T-helper 1 cell (primary cell): Measurements from ENCODE around the gene NR2E3.

Experiments used
- DNase-seq, 5 donors: peaks; one replicate each; pipeline ENCODE4 v3.0.0-alpha.2; 2012 to 2020

NR2E3 gene

DNA sequence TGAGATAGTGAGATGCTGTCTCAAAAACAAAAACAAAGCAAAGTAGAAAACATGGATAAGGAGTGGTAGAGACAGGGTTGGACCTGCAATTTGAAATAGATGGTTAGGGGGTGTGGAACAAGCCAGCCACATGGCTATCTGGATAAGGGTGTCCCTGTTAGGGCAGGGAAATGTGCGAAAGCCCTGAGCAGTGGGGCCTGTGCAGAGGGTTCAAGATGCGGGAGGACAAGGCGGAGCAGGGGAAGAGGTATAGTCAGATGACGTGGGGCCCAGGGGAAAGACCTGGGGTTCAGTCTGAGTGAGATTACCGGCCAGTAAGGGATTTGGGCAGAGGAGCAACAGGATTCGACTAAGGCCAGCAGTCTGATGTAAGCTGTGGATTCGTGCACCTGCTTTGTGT is 18.4 kb upstream of the NR2E3 start:
- DNase-seq = no peak

DNA sequence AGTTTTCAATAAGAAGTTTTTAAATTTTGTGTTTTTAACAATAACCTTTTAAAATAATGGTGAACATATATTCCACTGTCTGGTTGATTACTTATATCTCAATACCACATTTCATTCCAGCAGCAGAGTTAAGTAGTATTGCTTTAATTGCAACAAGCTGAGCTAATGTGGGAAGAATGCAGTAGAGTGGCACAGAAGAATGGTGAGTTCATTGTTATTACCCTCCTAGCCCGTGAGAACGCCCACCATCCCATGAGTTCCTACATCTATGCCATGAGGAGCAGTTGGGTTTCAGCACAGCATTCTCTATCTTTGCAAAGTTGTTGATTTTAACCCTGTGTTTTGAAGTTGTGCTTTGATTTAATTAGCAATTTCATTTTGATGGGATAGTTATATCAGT is 17.8 kb upstream of the NR2E3 start:
- no peak for DNase-seq

DNA sequence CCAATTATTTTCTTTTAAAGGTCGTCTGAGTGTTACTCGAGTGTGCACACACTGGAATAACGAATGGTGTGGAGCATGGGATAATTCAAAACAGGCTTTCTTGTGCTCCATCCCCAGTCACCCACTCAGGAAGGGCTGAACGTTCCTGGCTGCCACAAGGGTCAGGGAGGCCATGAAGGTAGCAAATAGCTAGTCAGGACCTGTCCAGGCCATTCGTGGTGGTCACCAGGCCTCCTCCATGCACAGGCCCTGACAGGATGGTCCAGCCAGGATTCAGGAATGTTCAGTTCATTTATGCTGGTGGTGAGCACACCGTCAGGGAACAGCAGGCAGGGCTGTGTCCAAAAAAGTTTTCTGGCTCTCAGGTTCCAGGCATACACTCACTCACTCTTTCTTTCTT is 11.7 kb upstream of the NR2E3 start:
- DNase-seq = no peak

DNA sequence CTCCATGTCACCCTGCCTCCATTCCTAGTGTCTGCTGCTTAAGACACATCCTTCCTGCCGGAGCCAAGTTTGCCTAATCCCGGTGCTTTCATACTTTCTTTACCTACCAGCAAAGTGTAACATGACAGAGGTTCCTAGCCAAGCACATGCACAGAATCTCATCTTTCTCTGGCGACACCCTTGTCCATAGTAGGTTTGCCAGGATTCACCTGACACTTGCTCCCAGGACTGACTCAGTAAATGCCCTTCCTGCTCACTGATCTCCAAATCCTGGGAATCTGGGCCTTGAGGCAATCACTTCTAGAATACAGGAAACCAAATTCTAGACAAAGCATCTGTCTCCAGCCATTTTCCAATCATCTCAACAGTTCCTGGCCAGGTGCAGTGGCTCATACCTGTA is 10.2 kb upstream of the NR2E3 start:
- DNase-seq = no peak

DNA sequence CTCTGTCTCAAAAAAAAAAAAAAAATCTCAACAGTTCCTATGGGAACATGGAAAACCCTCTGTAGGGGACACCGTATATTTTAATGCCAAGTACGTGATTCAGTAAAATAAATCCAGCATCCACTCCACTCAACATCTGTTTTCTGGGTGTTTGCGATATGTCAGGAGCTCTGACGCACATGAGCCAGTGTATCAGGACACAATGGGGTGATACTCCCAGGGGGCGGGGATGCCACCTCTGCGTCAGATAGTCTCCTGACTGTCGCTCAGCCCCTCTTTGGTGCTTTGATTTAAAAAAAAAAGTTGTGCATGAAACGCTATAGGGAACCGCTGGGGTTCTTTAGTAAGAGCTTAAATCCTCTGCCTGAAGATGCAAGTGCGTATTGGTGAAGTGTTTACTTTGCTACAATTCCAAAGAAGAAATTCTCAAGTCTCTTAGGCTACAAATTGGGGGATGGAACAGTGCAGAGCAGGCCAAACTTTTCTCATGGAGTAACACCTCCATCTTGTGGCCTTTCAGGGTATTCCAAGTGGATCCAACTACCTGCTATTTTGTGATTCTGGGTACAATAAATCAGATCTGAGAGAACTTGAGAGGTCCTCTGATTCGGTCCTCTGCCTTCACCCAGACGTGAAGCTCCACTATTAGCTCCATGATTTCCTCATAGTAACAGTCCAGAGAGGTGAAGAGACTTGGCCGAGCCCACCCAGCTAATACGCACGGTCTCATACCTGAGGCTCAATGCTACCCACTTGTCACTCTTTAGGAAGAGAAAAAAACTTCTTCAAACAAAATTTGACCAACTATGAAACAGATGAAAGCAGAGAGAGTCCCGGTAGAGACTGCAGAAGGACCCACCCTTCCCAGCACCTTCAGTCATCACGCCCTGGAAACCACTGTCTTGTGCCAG is 9.3 kb upstream of the NR2E3 start:
- DNase-seq = peak in 1 of 5 donors; percentile 16

DNA sequence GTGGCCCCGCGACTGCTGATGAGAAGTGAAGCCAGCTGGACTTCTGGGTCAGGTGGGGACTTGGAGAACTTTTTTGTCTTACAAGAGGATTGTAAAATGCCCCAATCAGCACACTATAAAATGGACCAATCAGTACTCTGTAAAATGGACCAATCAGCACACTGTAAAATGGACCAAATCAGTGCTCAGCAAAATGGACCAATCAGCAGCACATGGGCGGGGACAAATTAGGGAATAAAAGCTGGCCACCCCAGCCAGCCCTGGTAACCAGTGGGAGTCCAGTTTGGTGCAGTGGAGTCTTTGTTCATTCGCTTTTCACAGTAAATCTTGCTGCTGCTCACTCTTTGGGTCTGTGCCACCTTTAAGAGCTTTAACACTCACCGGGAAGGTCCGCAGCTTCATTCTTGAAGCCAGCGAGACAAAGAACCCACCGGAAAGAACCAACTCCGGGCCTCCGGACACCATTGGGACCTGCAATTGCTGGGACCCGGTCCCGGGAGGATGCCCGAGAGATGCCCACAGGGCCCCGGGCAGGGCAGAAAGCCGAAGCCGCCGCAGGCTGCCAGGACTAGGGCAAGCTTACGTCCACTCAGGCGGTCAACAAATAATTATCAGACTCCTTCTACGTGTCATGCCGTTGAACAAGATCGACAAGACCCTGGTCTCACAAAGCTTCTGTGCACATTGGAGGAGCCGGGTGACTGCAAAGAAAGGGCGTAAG is 8.3 kb upstream of the NR2E3 start:
- DNase-seq = no peak

DNA sequence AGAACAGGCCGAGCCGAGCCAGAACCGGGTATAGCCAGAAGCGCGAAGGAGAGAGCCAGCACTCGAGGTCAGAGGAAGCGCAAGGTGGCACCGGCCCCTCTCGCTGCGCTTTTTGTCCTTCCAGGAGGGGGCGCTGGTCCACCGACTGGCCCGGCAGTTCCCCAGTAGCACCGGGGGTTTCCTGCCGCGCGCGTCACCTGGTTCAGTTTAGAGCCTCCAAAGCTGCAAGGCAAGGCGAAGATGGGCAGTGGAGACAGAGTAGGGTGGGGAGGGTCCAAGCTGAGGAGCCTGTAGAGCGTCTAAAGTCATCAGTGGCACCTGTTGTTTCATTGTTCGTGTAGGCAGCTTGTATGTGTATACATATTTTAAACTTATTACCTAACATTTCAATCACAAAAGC is 7.6 kb upstream of the NR2E3 start:
- DNase-seq = peak in 1 of 5 donors; percentile 18

DNA sequence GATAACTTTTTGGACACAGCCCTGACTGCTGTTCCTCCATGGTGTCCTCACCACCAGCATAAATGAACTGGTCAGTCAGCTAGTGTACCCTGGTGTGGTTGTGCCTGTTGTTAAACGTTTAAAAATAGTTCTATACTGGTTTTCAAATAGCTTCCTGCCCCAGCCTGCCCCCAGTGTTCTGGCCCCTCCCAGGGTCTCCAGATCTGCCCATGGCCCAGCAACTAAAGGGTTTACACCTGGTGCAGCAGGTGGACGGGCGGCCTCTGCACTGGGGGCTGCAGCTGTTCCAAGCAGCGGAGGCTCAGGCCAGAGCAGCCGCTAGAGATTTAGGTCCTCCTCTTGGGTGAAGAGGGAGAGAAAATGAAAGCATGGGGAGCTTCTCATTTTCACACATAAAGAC is 6.1 kb upstream of the NR2E3 start:
- no peak for DNase-seq

DNA sequence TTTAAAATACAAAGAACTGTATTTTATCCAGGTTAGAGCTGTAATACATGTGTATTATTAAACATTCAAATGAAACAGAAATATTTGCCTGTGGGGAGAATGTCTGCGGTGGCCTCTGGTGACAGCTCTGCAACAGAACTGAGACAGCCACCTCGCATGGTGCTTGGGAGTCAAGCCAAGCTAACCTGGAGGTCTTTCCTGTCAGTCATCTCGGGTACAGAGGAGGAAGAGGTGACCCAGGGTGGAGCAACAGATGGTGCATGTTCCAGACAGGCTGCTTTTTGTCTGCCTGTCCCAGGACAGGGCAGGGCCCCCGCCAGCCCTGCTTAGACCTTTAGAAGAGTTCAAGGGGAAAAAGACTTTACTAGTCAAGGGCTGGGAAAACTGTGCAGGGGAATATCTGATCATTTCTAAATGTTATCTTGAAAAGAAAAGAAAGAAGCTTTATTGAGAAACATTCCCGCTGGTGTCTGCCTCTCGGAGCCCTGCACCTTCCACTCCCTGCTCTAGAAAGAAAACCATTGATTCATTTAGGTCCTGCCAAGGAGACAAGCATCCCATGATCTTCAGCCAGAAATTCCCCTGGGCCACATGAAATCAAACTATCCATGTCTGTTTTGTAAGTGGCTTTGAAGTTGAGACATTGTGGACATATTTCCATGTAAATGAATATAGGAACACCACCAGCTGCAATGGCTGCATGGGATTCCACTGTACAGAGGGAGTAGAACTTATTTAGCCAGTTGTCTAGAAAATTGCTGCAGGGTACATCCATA is 5.5 kb upstream of the NR2E3 start:
- no peak for DNase-seq

DNA sequence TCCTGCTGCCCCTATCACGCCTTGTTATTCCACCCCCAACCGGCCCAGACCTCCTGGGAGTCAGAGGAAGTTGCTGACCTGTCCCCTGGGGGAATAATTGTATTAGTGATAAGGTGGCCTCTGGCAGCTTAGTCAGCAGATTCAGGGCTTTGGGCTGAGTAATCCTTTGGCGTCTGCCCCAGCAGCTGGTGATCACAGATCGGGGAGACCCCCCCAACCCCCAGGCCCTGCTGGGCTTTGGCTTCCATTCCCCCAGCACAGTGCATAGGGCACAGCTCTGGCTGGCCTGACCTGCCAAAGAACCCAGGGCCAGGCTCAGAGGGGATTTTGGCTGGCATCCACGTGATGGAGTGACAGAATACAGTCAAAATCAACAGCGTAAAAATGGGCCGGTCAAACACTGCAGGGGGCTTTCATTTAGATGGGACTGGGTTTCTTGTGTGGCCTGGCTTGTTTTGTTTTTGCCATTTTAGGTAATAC is 3.9 kb upstream of the NR2E3 start:
- no peak for DNase-seq

DNA sequence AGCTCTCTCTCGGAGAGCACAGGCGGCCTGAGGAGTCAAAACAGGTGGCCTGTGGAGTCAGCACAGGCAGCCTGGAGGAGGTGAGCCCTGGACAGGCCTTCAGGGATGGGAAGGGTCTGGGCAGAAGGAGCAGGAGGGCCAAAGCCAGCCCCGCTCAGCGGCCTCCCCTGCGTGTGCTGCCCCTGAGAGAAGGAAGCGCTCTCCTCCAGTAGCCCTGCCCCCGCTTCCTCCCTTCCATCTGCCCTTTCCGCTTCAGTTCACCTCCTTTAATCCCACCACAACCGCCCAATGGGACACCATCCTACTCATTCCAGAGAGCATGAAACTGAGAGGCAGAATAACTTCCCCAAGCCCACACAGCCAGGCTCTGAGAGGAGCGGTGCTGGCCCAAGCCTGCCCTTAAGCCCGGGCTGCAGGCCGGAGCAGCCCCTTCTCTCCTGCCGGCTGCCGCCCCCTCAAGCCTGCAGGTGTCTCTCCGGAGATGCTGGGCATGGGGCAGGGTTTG is 3.2 kb upstream of the NR2E3 start:
- no peak for DNase-seq

DNA sequence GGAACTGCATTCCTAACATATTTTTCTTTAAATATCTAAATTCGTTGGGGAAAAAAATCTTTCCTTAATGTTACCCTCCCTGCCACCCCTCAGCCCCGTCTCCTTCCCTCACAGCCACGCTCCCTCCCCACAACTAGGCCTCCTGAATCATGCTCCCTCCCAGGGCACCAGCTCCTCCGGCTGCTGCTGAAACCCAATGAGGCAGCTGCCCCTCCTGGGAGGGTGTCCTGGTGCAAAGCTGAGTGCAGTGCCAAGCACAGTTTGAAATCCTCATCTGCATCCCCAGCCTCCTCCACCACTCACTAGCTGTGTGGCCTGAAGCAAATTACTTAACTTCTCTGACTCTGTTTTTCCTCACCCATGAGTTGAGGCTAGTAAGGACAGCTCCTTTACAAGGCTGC is 2.7 kb upstream of the NR2E3 start:
- DNase-seq = no peak

DNA sequence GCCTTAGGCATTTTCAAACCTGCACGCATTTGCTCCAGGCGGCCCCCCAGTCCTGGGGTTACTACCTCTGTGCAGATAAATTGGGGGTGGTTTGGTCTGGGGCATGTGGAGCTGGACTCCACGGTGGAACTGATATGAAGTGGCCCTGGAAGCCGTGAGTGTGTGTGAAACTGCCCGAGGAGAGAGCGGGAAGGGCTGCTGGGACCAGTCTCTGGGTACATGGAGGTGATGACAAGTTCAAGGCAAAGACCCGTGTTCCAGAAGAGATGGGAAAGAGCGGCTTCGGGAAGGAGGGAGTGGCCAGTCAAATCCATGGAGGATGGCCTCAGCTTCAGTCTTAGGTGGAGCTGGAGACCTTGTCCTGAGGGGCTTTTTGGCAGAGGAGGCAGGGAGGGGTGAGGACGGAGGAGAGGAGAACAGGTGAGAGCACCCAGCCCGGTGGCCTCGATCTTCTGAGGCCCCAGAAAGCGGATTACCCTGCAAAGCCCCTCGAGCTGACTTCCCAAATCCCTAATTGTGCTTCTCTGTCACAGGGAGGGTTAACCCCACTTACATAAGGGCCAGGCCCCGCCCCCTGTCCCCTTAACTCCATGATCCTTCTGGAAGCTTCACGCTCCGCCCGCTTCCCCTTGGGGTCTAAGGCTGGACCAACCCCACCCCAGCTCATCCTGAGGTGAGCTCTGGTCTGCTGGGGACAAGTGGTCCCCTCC is 1.9 kb upstream of the NR2E3 start:
- DNase-seq = no peak

DNA sequence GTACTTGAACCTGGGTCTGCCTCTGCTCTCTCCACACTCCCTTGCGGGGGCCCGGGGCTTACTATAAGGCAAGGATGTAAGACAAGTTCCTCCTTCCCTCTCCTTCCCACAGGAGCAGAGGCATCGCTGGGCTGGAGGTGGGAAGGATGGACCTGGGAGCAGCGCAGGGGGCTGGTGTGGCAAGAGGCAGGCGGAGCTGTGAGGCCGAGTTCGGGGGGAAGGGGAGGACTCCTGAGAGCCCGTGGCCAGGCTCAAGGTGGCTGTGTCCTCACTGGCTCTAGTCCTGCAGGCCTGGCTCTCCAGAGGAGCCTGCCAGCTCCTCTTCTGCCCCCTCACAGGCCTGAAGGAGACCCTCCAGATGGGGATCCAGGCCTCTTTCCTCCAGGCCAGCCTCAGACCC is 1.0 kb upstream of the NR2E3 start:
- DNase-seq = no peak

DNA sequence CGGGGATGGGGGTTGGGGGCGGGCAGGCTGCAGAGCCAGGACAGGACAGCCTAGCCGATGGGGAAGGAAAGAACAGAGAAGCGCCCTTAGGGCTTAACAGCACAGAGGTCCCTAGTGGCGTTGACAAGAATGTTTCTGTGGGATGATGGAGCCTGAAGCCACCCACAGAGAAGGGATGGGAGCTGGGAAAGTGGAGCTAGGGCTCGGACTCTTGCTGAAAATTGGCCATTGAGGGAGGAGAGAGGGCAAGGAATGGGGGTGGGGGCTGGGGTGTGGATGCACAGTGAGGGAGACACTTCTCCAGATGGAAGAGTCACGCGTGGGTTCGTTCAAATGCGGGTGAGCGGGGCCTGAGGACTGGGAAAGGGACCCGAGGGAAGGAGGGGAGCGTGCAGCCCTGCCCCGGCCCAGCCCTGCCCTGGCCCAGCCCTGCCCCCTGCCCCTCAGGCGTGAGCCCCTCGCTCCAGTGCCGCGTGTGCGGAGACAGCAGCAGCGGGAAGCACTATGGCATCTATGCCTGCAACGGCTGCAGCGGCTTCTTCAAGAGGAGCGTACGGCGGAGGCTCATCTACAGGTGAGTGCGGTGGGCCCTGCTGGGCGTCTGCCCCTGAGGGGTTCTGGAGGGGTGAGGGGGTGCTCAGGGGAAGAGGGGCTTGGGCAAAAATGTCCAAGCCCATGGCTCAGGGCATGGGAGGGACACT is 832 bp downstream of the NR2E3 start:
- DNase-seq = no peak

DNA sequence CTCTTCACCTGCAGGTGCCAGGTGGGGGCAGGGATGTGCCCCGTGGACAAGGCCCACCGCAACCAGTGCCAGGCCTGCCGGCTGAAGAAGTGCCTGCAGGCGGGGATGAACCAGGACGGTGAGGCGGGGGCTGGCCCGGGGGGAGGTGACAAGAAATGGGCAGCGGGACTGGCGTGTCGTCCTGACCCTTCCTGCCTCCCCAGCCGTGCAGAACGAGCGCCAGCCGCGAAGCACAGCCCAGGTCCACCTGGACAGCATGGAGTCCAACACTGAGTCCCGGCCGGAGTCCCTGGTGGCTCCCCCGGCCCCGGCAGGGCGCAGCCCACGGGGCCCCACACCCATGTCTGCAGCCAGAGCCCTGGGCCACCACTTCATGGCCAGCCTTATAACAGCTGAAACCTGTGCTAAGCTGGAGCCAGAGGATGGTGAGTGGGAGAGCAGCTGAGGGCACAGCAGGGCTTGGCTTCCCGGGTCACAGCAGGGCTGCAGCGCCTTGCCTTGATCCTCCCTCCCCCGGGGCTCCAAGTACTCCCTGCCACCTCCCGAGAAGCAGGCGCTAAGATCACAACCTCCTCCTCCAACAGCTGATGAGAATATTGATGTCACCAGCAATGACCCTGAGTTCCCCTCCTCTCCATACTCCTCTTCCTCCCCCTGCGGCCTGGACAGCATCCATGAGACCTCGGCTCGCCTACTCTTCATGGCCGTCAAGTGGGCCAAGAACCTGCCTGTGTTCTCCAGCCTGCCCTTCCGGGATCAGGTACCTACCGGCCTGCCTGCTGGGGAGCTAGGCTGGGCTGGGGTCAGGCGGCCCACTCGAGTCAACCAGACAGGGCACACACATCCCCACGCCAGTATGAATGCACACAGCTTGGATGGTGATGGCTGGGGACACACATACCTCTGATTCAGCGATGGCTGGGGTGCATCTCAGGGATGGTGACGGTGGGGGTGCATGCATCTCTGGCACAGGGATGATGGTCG is 1.7 kb downstream of the NR2E3 start:
- no peak for DNase-seq

DNA sequence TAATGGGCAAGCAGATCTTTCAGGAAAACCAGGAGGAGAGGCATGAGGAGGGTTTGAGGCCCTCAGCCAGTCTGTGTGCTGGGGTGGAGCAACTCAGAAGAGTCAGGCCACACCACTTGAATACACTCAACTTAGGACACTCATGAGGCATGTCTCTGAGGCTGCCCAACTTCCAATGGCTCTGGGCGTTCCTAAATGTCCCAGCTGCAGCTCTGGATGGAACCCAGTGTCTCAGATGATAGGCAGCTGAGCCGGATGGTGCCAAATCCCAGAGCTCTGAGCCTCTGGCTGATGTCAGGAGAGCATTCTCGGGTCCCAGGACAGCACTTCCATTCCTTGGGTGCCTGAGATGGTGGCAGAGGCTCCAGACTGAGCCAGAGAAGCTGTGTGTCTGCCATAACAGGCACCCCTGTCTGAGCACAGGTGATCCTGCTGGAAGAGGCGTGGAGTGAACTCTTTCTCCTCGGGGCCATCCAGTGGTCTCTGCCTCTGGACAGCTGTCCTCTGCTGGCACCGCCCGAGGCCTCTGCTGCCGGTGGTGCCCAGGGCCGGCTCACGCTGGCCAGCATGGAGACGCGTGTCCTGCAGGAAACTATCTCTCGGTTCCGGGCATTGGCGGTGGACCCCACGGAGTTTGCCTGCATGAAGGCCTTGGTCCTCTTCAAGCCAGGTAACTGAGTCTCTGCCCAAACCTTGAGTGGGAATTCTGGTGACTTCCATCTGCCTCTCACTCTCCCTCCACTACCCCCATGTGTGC is 2.8 kb downstream of the NR2E3 start:
- no peak for DNase-seq

DNA sequence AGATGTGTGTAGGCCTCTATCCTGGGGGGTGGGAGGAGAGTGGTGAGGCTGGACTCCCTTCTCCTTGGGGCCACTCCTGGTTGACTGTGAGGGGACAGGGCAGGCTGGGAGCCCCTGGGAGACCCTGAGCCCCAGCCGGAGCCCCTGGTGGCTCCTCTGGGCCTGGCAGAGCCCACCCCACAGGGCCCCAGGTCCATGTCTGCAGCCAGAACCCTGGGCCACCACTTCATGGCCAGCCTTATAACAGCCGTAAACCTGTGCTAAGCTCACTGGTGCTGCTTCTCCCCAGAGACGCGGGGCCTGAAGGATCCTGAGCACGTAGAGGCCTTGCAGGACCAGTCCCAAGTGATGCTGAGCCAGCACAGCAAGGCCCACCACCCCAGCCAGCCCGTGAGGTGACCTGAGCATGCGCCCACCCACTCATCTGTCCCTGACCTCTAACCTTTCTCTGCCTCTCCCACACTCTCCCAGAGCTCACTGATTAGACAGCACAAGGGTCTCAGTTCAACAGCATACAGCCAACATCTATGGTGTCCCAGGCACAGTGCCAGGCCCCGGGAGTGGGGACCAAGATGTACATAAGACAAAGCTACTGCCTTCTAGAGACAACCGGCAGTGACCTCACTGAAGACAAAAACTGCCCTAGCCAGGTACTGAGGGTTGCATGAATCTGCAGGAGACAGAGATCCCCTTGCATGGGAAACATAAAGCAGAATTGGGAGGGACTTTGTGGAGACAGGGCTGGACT is 3.5 kb downstream of the NR2E3 start:
- no peak for DNase-seq

DNA sequence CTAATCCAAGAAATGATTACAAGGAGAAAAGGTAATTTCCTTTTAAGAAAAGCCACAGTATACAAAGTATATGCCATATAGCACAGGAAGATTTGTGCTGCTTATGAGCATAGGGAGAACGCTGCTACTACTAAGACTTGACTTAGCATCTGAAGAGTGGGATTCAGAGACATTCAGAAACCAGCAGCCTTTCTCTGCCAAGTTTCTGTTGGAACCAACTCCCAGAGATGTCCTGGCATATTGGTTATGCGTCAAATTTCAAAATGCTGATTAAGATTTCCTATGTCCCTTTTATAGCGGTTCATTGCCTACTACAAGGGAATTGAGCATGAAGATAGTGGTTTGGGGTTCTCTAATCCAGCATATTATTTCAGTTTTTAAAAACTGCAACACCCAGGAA is 4.9 kb downstream of the NR2E3 start:
- DNase-seq = no peak
